Erythroblast (primary cell): ENCODE data around the gene PGAM2.
"Not testable (repeated sequence)": the region's sequence is repeated elsewhere in the genome, so short reads cannot be mapped to it uniquely, and the experiment has no call there.

Experiments
- GATA1 ChIP-seq: IDR thresholded peaks from 2 replicates; pipeline ENCODE4 v1.6.1; 2011; ENCODE audit warnings: low read depth, mild to moderate bottlenecking, control low read depth, low read length, moderate library complexity
- POLR2A ChIP-seq: IDR thresholded peaks from 2 replicates; pipeline ENCODE4 v1.6.1; 2011; ENCODE audit warnings: mild to moderate bottlenecking, low read length

DNA sequence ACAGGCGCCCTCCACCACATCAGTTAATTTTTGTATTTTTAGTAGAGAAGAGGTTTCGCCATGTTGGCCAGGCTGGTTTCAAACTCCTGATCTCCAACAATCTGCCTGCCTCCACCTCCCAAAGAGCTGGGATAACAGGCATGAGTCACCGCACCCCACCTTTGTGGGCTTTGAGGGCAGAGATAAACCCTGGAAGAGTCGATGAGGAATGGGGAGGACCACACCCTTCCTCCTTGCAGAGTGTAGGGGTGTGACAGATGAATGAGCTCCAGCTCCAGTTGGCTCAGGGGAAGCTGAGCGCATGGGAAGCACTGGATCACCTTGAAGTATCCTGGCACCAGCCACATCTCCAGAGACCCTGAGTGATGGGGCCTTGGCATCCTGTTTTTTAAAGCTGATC lies 35.3 kb downstream of the PGAM2 start:
- not testable (repeated sequence) for TF ChIP-seq POLR2A, GATA1
